ENCODE measurements around the gene NIPAL3.

Gene NIPAL3

GRCh38 chr1:24415334-24415909 lies at the start of gene NIPAL3:
Gene NIPAL3, plus strand, starts transcription at chr1:24415802. Its CDS starts 3,746 bp downstream, at chr1:24419548.
- peak; percentile 97 for DNase-seq

GRCh38 chr1:24366707-24367106 lies 48.9 kb upstream of the NIPAL3 start:
- no peak for DNase-seq

GRCh38 chr1:24369199-24369598 lies 46.4 kb upstream of the NIPAL3 start:
- DNase-seq, result no peak

GRCh38 chr1:24369801-24370200 lies 45.8 kb upstream of the NIPAL3 start:
- no peak for DNase-seq

GRCh38 chr1:24373044-24373443 lies 42.6 kb upstream of the NIPAL3 start:
- DNase-seq, result no peak

- DNase-seq, result no peak
Measured at GRCh38 chr1:24373710-24374109, 41.9 kb upstream of the NIPAL3 start.

GRCh38 chr1:24374891-24375786 lies 40.5 kb upstream of the NIPAL3 start:
- DNase-seq, result no peak

GRCh38 chr1:24379733-24380315 lies 35.8 kb upstream of the NIPAL3 start:
- no peak for DNase-seq

GRCh38 chr1:24380508-24380907 lies 35.1 kb upstream of the NIPAL3 start:
- no peak for DNase-seq

- DNase-seq, result no peak
Measured at GRCh38 chr1:24381256-24381655, 34.3 kb upstream of the NIPAL3 start.

- no peak for DNase-seq
Measured at GRCh38 chr1:24382165-24382577, 33.4 kb upstream of the NIPAL3 start.

GRCh38 chr1:24383381-24383940 lies 32.1 kb upstream of the NIPAL3 start:
- no peak for DNase-seq

GRCh38 chr1:24384251-24385090 lies 31.1 kb upstream of the NIPAL3 start:
- DNase-seq, result peak; percentile 40

GRCh38 chr1:24385160-24385940 lies 30.3 kb upstream of the NIPAL3 start:
- DNase-seq, result peak; percentile 34

- no peak for DNase-seq
Measured at GRCh38 chr1:24386241-24386640, 29.4 kb upstream of the NIPAL3 start.

- no peak for DNase-seq
Measured at GRCh38 chr1:24386931-24387330, 28.7 kb upstream of the NIPAL3 start.

- no peak for DNase-seq
Measured at GRCh38 chr1:24387636-24388175, 27.9 kb upstream of the NIPAL3 start.

GRCh38 chr1:24388331-24388885 lies 27.2 kb upstream of the NIPAL3 start:
- DNase-seq, result no peak

GRCh38 chr1:24389231-24389678 lies 26.3 kb upstream of the NIPAL3 start:
- no peak for DNase-seq

GRCh38 chr1:24390924-24391782 lies 24.4 kb upstream of the NIPAL3 start:
- peak; percentile 64 for DNase-seq
